GM23248 (cell line): ENCODE results near the gene TRAK1.

Experiments
- EZH2 ChIP-seq: fragments of 200-600 bp; sonication (generic); IDR thresholded peaks from 2 replicates; pipeline ENCODE4 v1.6.1; 2018; ENCODE audit warnings: antibody characterized with exemption, mild to moderate bottlenecking; ENCODE audit not compliant: insufficient read depth, poor library complexity, severe bottlenecking
- EZH2phosphoT487 ChIP-seq: fragments of 200-600 bp; sonication (generic); IDR thresholded peaks from 2 replicates; pipeline ENCODE4 v1.6.1; 2018; ENCODE audit warnings: antibody characterized with exemption, moderate library complexity, mild to moderate bottlenecking, low read depth; ENCODE audit not compliant: insufficient read depth

DNA sequence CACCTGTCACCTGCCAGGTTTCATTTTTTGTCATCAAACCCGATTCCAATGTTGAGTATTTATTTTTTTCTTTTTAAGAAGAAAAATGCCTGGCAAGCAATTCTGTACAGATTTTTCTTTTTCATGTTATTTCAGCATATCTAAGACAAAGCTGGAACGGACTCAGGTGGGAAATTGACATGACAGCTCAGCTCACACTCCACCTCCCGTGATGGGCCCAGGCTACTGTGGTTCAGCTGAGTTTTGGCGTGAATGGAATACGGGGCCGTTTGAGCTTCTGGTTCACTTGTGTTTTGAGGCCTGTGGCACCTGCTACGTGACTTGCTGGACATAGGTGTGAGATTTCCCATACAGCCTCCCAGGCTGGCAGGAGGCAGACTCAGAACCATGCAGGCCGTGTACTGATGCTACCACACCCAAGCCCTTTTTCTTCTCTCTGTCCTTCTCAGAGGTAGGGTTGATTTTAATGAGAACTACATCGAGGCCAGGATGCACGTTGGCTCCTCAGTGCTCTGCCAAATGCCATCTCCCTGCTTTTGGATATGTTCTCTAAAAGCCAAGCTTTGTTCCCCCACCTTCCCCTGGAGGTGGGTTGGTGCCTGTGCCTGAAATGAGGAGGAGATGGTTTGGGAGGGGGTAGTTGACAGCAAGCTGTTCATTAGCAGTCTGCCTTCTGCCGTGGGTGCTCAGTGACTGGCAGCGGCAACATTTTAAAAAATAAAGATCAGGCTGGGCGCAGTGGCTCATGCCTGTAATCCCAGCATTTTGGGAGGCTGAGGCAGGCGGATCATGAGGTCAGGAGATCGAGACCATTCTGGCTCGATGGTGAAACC is 48.7 kb downstream of the TRAK1 start:
- no peak for TF ChIP-seq EZH2
- TF ChIP-seq EZH2phosphoT487, result no peak
